NCI-H2171 (cell line): ENCODE data around the gene KAT2B.
A peak's percentile ranks its signal among the peaks of the same experiment; 100 is the strongest.
"Not testable (repeated sequence)": the region's sequence is repeated elsewhere in the genome, so short reads cannot be mapped to it uniquely, and the experiment has no call there.

Source experiments
- DNase-seq: peaks from one replicate; lab custom pipeline; 2025; lab: John Stamatoyannopoulos, UW

Gene KAT2B

GRCh38 chr3:20039765-20040547 lies at the start of gene KAT2B:
Gene KAT2B (plus strand): TSS chr3:20040446. CDS start chr3:20040478, 32 bp downstream.
- DNase-seq = peak; percentile 36

DNA sequence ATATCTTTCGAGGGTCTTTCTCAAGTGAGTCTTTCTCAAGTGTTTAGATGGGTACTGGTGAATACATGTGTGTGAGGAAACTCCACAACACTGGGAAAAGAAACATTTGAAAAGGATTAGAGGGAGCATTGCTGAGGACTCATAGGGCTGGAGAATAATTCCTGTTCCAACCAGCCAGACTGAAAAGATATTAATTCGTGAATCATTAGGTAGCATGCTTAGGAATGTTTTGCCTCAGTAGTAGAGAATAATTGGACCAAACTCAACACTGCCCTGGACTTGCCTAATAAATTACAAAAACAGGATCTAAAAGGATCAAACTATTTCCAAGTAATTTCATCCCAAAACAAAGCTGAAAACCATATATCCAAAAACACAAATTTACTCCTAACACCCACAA lies 45.5 kb upstream of the KAT2B start:
- DNase-seq = no peak

- no peak for DNase-seq
These were observed 42.7 kb upstream of the KAT2B start for GRCh38 chr3:19997502-19997901.

GRCh38 chr3:20001932-20002331 lies 38.3 kb upstream of the KAT2B start:
- DNase-seq = no peak

DNA sequence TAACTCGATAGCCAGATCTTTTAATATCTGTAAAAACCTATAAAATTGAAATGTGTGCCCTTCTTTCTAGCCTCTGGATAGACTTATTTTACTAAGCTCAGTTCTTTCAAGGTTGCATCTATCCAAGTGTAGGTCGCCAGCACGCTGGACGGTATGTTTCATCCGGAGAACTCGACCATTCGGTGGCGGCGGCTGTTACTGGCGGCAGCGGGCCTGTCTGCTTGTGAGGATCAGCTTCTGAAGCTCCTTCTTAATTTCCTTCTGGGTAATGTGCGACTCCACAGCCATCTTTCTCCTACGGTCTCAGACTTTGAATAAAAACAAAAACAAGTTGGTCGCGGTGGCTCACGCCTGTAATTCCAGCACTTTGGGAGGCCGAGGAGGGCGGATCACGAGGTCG lies 32.3 kb upstream of the KAT2B start:
- DNase-seq = no peak

DNA sequence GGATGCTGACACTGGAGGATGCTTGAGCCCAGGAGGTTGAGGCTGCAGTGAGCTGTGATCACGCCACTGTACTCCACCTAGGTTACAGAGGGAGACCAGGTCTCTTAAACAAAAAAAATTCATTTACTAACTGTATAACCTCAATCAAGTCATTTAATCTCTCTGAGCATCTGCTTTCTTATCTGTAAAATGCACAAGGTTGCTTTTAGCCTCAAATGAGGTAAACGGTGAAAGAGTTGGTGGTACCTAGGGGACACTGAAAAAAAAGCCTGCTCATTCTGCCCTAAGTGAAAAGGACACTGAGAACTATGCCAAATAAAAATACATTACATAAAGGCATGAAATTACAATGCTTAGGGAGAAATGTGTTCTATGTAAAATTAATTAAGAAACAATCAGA lies 31.6 kb upstream of the KAT2B start:
- DNase-seq = no peak

- DNase-seq = no peak
These were observed 28.1 kb upstream of the KAT2B start, which contains the start of gene PP2D1 for GRCh38 chr3:20012164-20012563. Gene PP2D1 (minus strand): TSS chr3:20012264. CDS start chr3:20012072, 192 bp downstream.

GRCh38 chr3:20013396-20013795 lies 26.9 kb upstream of the KAT2B start:
- DNase-seq = no peak

GRCh38 chr3:20015525-20015924 lies 24.7 kb upstream of the KAT2B start:
- DNase-seq = no peak

DNA sequence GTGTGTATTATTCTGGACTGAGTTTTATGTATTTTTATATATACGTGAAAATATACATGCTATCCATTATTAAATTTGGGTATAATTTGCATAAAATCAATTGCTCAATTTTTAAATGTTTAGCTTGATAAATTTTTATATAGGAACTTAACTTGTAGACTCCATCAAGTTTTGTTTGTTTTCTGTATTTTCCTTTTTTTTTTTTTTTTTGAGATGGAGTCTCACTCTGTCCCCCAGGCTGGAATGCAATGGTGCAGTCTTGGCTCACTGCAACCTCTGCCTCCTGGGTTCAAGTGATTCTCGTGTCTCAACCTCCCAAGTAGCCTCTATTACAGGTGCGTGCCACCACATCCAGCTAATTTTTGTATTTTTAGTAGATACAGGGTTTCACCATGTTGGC lies 24.2 kb upstream of the KAT2B start:
- not testable (repeated sequence) for DNase-seq

- DNase-seq = no peak
These were observed 17.2 kb upstream of the KAT2B start for GRCh38 chr3:20022954-20023622.

DNA sequence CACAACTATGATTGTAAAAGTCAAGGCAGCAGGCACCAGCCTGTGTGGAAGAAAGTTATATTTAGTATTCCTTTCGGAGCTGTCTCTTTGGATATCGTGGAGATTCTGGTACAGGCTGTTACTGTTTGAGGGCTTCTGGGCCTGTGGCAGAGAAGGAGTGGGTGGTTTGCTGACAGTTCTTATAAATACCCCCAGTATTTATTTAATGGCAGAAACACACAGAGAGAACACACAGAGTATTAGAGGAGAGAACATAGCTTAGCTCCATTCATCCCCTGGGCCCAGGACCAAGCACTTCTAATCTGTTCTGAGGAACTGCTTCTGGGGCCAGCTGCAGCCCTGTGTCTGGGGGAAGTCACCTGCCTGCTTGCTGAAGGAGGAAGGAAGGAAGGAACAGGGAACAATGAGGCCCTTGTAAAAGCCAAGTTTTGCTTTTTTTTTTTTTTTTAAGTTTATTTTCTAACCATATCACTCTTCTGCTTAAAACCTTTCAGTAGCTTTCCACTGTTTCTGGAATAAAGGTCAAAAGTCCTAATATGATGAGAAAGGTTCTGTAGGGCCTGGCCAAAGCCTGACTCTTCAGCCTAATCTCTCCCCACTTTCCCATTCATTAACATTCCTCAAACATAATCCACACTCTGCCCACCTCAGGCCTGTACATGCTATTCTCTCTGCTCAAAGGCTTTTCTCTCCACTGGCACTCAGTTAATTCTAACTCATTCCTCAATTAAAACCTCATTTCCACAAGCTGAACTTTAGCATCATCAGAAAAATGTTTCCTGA lies 16.4 kb upstream of the KAT2B start:
- DNase-seq = no peak

GRCh38 chr3:20027136-20027535 lies 13.1 kb upstream of the KAT2B start:
- no peak for DNase-seq

- DNase-seq = no peak
These were observed 11.3 kb upstream of the KAT2B start for GRCh38 chr3:20028905-20029331.

DNA sequence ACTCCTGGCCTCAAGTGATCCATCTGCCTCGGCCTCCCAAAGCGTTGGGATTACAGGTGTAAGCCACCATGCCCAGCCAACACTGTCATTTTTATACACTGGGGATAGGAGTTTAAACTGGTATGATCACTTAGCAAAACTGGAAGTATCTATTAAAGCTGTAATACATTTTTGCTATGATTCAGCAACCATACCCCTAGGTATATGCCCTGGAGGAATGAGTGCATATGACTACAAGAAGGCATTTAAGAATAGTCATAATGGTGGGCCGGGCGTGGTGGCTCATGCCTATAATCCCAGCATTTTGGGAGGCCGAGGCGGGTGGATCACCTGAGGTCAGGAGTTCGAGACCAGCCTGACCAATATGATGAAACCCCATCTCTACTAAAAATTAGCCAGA lies 8.3 kb upstream of the KAT2B start:
- DNase-seq = not testable (repeated sequence)

DNA sequence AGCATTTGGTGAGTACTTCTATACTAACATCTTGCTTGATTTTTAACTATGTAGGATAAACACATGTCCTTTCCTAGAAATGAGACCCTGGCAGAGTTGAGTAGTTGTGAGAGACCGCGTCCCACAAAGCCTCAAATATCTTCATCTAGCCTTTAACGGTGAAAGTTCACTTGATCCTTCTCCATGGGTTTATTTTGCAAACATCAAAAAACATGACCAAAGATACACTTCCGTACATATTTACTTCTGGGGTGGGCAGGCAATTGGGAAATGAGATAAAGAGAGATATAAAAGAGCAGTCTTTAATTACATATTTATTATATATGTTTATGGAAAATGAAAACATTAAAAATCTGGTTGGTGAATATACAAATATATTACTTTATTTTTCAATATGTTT lies 5.2 kb upstream of the KAT2B start:
- no peak for DNase-seq

- no peak for DNase-seq
These were observed 2.8 kb upstream of the KAT2B start for GRCh38 chr3:20037255-20037996.

DNA sequence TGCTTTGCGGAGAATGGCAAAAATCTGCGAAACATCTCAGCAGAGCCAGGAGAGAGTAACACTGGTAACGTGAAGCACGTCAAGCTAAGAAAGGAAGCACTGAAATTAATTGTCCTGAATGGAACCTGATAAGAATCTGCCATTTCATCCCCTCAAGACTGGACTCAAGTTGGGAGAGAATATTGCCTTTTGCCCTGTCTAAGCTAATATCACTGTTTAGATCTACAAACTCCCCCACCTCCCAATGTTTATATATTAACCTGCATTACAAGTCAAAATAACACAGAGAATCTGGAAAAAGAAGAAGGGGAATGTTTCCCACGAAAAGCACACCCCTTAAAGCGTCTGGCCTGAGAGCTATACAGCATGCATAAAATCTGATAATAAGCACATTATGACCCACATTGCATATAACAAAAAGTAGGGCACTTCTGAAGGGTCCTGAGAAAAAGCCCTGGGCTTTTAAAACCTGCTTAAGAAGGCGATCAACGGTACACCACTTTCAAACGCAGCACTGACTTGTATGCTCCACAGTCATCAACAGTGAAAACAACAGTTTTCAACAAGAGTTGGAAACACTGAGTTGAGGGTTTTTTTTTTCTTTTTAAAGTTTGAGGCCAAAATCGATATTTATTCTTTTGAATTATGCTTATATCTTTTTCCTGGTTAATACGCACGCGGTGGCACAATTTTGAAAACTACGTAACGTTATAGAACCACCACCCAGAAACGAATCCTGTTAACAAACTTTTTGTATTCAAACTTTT lies 1.4 kb upstream of the KAT2B start:
- DNase-seq = no peak

DNA sequence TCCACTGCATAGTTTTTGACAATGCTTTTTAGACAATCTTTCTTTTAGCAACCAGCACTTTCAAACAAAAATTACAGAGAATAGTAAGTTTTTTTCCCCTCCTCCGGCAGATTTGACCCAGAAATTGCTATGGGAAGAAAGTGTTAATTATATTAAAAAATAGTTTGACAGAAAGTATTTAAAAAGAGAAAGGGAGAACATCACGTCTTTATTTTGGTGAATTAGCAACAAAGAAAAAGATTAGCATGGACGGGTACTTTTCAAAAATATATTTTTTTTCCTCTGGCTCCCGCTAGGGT lies 831 bp upstream of the KAT2B start:
- no peak for DNase-seq

- DNase-seq = peak; percentile 13
These were observed 426 bp downstream of the KAT2B start for GRCh38 chr3:20040548-20041196.
